ENCODE results near the gene CACNG7. TPM values are rescaled to one million over a fixed set of nuclear protein-coding genes. Genes with fewer than 3 reads are reported as not detected.

CACNG7 gene
- polyA plus RNA-seq, 3 donors, result not detected

DNA sequence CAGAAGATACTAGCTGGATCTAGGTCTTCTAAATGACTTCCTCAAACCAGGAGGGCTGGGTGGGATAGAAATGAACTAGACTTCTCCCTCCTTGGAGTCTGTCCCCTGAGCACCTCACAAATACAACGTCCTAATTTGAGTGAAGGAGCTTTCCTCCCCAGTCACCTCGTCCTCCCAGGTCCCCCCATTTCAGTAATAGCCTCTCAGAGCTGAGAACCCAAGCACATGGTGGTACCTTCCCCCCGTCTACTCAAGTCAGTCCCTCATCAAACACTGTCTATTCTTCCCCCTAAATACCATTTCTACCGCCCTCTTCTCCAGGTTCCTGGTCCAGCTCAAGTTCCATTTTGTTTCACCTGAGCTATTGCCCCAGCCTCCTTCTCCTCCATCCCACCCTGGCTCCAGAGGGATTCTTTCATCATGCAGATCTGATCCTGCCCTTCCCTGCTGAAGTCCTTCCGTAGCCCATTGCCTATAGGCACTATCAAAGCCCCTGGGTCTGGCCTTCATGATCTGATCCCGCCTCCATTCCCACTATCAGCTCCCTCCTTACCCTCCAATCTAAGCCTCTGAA, 32.3 kb upstream of the CACNG7 start:
- 74 to 87% (median 86%) methylated on average over 5 to 6 of the region's 6 CpGs for WGBS, 3 donors

DNA sequence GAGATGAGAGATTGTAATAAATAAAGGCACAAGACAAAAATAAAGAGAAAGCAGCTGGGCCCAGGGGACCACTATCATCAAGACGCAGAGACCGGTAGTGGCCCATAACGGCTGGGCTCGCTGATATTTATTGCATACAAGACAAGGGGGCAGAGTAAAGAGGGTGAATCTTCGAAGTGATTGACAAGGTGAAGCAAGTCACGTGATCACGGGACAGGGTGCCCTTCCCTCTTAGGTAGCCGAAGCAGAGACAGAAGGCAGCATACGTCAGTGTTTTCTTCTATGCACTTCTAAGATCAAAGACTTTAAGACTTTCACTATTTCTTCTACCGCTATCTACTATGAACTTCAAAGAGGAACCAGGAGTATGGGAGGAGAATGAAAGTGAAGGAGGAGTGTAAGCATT, 31.7 kb upstream of the CACNG7 start:
- WGBS, 3 donors, result 59 to 75% (median 64%) methylated on average over 10 of the region's 10 CpGs
- H3K27ac ChIP-seq (ENCODE audit: low read depth, low read length), result no peak overlapping the region

More for the DNA sequence above, 32.3 kb upstream of the CACNG7 start:
- no peak overlapping the region for H3K27ac ChIP-seq (ENCODE audit: low read depth, low read length)

DNA sequence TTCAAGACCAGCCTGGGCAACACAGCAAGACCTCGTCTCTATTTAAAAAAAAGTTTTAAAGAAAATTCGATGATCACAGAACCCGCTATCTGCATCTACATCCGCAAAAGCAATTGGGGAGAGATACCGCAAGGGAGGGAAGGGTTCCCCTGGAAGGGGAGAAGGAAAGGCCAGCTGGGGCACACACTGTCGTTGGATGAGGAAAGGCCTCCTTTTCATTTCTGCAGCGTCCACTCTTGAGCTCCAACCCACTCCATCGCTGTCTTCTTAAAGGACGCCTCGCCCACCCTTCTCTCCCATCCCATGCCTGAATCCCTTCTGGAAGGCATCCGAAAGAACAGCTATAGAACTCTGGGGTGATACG, 30.3 kb upstream of the CACNG7 start:
- 31 to 45% (median 34%) methylated on average over 12 of the region's 12 CpGs for WGBS, 3 donors
- no peak overlapping the region for H3K27ac ChIP-seq (ENCODE audit: low read depth, low read length)

DNA sequence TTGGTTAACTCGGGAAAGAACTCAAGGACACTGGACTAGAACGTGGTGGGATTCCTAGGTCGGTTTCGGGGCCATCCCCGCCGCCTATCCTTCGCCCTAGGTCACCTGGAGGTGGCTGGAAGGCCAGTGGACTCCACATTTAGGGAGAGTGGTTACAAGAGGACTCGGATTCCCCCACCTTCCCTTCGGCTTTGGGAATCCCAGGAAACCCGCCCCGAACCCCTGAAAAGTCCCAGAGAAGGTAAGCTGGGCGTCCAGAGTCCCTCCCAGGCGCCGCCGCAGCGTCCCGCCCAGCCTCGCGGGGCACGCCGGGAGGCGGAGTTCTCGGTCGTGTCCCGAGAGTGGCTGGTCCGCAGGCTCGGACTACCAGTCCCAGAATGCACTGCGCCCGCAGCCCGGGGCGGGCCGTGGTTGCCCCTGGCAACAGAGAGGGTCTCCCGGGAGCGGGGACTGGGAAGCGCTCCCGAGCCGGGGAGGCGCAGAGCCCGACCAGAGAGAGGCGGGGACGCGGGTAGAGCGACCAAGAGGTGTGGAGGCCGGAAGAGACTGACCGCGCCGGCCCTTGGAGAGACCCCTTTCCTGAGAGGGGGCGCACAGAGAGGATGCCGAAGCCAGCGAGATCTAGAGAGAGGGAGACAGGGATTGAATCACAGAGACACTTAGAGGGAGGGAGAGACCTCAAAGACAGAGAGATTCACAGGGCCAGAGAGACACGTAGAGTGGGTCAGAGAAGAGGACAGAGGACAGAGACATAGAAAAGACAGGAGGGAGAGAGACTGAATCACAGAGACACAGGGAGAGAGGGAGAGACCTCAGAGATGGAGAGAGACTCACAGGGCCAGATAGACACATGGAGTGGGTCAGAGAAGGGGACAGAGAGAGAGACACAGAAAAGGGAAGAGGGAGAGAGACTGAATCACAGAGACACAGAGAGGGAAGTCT, 29.7 kb upstream of the CACNG7 start:
- 1 to 2% (median 2%) methylated on average over 50 to 51 of the region's 51 CpGs for WGBS, 3 donors
- no peak overlapping the region for H3K27ac ChIP-seq (ENCODE audit: low read depth, low read length)

DNA sequence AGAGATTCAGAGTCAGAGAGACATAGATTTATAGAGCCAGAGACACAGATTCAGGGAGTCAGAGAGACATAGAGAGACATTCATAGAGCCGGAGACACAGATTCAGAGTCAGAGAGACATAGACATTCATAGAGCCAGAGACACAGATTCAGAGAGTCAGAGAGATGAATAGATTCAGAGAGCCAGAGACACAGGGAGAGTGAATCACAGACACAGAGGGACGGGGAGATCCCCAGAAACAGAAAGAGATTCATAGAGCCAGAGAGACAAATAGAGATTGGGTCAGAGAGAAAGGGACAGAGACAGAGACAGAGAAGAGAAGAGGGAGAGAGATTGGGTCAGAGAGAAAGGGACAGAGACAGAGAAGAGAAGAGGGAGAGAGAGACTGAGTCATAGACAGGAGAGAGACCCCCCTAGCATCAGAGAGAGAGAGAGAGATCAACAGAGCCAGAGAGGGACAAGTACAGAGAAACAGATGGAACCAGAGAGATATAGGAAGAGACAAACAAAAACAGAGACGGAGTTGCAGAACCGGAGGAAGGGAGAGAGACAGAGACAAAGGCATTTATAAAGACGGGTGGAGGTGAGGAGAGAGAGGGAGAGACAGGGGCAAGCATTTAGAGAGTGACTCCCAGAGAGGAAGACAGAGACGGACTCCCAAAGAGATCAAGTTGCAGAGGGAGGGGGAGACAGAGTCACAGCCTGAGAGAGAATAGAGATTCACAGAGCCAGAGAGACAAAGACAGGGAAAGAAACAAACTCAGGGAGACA, 28.2 kb upstream of the CACNG7 start:
- H3K27ac ChIP-seq (ENCODE audit: low read depth, low read length), result no peak overlapping the region
- 28 to 36% (median 29%) methylated on average over 5 to 6 of the region's 6 CpGs for WGBS, 3 donors

DNA sequence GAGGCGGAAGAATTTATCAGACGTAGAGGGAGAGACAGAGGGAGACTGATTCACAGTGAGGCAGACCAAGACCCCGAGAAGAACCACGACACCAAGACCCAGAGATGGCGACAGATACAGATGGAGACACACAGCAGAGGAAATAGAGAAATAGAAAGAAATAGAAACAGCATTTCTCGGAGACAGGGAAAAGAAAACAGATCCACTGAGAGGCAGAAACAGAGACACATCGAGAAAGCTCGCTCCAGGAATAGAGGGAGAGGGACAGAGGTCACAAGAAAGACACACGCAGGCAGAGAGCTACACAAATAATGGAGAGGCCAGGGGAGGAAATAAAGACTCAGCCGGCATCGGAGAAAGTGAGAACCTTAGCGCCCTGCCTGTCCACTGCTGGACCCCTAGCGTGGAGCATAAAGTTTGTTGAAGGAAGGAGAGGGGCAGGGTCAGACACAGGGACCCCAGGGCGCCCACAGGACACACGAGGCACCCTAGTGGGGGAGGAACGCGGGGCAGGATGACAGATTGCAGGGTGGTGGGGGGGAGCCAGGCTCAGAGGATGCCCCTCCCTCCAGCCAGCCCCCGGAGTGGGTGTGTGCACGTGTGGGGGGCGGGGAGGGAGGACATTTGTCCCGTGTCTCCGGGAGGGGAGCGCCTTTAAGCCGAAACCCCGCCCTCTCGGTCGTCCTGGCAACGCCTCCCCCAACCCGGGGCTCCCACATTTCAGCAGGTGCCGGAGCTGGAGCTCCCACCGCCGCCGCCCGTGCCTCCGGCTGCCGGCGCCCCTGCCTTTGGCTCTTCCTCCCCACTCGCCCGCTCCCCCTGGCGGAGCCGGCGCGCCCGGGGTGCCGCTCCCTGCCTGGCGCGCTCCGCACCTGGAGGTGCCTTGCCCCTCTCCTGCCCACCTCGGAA, 27.3 kb upstream of the CACNG7 start, which contains the start of gene PRKCG:
PRKCG (plus strand) TSS at position 716 of the 909 bp plus-strand sequence. CDS start 298 bp downstream, outside the sequence.
- 2 to 3% (median 2%) methylated on average over 29 to 49 of the region's 49 CpGs for WGBS, 3 donors

DNA sequence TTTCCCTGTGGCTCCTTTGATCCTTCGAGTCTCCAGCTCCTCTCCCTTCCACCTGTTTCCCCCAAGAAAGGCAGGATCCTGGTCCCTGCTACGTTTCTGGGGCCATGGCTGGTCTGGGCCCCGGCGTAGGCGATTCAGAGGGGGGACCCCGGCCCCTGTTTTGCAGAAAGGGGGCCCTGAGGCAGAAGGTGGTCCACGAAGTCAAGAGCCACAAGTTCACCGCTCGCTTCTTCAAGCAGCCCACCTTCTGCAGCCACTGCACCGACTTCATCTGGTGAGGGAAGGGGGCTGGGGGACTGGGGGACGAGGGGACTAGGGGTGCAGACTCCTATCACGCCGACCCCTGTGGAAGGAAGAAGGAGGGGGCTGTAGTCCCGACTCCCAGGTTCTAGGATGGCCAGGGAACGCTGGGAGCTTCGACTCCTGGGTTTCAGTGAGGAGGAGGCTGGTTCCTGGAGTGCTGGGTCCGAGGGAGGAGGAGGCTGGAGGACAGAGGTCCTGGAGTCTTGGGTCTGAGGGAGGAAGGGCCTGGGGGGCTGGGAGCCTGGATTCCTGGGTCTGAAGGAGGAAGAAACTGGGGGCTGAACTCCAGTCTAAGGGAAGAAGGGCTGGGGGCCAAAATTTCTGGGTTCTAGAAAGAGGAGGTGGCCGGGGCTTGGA, 26.6 kb upstream of the CACNG7 start:
- 3 to 7% (median 4%) methylated on average over 18 of the region's 18 CpGs for WGBS, 3 donors
- H3K27ac ChIP-seq (ENCODE audit: low read depth, low read length), result no peak overlapping the region

More for the DNA sequence above, 27.3 kb upstream of the CACNG7 start, which contains the start of gene PRKCG:
- H3K27ac ChIP-seq (ENCODE audit: low read depth, low read length), result no peak within 1 kb of the TSS

DNA sequence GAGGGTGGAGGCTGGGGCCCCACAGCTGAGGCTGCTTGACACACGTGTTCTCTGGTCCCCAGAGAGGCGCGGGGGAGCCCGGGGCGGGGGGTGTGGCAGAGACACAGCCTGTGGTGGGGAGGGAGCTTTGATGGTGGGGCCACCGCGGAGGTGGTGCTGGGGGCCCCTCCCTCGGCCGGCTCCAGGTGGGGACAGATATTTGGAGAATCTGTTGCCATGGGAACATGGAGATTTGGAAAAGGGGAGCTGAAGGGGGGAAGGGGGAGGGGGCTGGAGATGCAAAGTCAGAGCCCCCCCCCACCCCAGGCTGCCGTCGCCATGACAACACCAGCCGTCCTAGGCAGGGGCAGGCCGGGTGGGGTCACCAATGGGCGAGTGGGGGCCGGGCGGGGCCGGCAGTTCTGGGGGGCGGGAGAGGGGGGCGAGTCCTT, 25.8 kb upstream of the CACNG7 start:
- WGBS, 3 donors, result 1 to 3% (median 2%) methylated on average over 16 to 19 of the region's 19 CpGs
- H3K27ac ChIP-seq (ENCODE audit: low read depth, low read length), result no peak overlapping the region

DNA sequence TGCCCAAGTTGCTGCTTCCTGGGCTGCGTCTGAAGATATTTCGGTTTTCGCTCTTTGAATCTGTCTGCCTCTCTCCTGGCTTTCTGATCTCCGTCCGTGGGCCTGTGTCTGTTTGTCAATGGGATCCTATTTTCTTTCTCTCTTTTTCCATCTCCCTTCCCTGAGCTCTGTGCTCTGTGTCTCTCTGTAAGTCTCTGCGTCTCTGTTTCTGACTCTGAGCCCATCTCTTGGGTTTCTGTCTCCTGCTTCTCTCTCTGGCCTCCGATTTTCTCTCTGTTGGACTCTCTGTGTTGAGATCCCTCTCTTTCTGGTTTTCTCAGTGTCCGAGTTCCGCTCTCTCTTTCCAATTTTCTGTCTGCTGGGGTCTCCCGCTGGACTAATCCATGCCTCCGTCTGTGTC, 25.3 kb upstream of the CACNG7 start:
- 13 to 21% (median 17%) methylated on average over 11 of the region's 11 CpGs for WGBS, 3 donors

DNA sequence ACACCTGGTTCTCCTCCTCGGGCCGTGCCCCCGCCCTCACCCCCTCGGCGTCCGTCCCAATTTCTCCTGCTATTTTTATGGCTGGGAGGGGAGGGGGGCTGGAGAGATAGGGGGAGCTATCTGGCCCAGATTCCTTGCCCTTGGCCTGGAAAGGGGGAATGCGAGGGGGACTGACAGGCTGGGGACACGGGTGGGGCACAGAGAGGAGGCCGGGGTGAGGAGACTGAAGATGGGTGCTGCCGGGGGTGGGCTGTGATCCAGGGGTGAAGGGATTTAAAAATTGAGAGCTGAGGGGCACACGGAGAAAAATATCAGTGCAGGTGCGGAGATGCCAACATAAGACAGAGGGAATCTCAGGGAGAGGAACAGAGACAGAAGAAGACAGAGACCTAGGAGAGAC, 24.8 kb upstream of the CACNG7 start:
- no peak overlapping the region for H3K27ac ChIP-seq (ENCODE audit: low read depth, low read length)
- WGBS, 3 donors, result 26 to 31% (median 30%) methylated on average over 11 to 12 of the region's 12 CpGs

More for the DNA sequence above, 25.3 kb upstream of the CACNG7 start:
- H3K27ac ChIP-seq (ENCODE audit: low read depth, low read length), result no peak overlapping the region

DNA sequence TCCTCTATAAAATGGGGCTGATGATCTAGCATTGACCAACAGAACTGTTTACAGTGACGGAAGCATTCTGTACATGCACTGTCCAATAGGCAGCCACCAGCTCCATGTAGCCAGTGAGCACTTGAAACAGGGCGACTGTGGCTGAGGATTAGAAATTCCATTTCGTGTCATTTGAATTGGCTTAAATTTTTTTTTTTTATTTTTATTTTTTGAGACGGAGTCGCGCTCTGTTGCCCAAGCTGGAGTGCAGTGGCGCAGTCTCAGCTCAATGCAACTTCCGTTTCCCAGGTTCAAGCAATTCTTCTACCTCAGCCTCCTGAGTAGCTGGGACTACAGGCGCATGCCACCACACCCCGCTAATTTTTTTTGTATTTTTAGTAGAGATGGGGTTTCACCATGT, 24.0 kb upstream of the CACNG7 start:
- no peak overlapping the region for H3K27ac ChIP-seq (ENCODE audit: low read depth, low read length)
- WGBS, 3 donors, result 90 to 92% (median 91%) methylated on average over 10 of the region's 10 CpGs

DNA sequence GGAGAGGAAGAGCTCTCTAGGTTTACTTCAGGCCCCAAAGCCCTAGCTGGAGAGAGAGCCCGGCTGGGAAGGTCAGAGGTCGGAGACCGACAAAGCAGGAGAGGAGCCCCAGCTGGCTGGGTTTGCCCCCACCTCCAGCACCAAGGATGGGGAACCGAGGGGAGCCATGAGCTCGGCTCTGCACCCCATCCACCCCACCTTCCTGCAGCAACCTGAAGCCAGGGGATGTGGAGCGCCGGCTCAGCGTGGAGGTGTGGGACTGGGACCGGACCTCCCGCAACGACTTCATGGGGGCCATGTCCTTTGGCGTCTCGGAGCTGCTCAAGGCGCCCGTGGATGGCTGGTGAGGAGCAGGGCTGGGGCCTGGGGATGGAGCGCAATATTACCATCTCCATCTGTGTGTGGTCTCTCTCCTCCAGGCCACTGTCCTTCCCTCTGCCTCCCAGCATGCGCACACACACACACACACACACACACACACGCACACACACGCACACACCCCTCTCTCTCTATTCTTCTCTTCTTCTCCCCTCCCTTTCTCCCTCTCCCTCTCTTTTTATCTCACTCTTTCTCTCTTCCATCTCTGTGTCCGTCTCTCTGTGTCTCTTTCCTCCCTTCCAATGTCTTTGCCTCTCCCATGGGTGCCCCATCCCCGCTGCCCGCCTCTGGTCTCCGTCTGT, 16.6 kb upstream of the CACNG7 start:
- H3K27ac ChIP-seq (ENCODE audit: low read depth, low read length), result no peak overlapping the region
- WGBS, 3 donors, result 69 to 72% (median 69%) methylated on average over 22 to 23 of the region's 23 CpGs

DNA sequence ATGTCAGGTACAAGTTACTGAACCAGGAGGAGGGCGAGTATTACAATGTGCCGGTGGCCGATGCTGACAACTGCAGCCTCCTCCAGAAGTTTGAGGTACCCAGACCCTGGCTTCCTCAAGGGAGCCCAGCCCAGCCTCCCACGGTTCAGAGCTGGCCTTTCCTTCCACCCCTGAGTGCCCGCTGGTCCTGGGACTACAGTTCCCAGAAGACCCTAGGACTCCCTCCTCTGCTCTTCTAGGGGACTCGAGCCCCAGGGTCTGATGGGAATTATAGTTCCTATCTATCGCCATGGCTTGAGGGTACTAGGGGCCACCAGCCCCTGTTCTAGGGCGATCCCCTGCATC, 16.1 kb upstream of the CACNG7 start:
- WGBS, 3 donors, result 58 to 61% (median 59%) methylated on average over 8 of the region's 8 CpGs
- no peak overlapping the region for H3K27ac ChIP-seq (ENCODE audit: low read depth, low read length)

DNA sequence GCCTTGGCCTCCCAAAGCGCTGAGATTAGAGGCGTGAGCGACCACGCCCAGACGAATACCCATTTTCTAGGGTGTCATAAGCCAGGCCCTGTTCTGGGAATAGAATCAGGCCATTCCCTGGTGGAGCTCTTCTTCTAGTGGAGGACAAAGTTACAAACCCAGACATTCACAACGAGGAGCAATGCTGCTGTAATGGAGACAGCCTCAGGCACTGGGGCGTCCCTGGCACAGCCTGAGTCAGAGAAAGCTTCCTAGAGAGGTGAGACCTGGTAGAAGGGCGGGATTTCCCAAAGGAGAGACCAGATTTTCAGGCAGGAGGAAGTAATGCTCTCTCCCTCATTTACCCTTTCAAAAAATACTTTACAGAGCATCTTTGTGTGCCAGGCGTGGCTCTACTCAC, 14.4 kb upstream of the CACNG7 start:
- H3K27ac ChIP-seq (ENCODE audit: low read depth, low read length), result no peak overlapping the region
- WGBS, 3 donors, result 71 to 80% (median 78%) methylated on average over 9 of the region's 9 CpGs

DNA sequence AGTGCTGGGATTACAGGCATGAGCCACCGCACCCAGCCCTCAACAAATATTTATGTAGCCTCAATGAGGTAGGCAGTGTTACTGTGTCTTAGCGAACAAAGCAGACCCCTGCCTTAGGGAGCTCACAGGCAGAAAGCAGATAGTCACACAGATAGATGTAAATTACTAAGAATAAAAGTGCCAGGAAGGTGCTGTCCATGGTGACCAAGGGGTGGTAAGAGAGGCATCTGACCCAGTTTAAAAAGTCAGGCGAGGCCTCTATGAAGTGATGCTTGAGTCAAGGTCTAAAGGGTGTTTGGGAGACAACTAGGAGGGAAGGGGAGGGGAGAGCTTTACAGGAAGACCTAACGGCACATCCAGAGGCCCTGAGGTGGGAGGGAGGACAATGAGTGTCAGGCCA, 12.4 kb upstream of the CACNG7 start:
- 32 to 59% (median 40%) methylated on average over 4 of the region's 4 CpGs for WGBS, 3 donors
- no peak overlapping the region for H3K27ac ChIP-seq (ENCODE audit: low read depth, low read length)

DNA sequence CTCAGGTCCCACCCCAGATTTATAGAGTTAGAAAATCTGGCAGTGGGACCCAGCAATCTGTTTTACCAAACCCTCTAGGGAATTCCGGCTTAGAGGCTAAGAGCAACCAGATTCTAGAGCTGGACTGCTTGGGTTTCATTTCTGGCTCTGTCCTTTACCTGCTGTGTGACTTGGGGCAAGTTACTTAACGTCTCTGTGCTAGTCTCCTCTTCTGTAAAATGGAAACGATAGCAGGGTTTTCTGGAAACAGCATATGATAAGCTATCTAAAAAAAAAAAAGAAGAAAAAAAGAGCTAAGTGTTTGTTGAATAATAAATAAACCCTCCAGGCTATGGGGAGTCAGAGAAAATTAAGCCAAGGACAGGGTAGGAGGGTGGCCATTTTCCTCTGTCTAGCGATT, 11.6 kb upstream of the CACNG7 start:
- H3K27ac ChIP-seq (ENCODE audit: low read depth, low read length), result no peak overlapping the region
- 37 to 62% (median 52%) methylated on average over 4 of the region's 4 CpGs for WGBS, 3 donors

DNA sequence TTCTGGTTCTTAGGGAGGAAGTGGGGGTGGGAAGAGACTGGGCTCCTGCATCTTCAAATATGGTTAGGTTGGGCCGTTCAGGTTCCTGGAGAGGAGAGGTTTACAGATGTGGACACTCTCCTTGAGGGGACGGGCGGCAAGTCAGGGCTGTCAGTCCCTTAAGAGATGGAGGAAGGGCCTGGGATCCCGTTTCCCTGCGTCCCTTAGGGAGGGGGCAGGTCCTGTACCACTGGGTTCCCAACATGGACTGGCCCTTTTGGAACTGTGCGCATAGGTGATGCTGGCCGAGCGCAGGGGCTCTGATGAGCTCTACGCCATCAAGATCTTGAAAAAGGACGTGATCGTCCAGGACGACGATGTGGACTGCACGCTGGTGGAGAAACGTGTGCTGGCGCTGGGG, 10.9 kb upstream of the CACNG7 start:
- no peak overlapping the region for H3K27ac ChIP-seq (ENCODE audit: low read depth, low read length)
- WGBS, 3 donors, result 3 to 13% (median 11%) methylated on average over 16 of the region's 16 CpGs
